RWPE2 (cell line): ENCODE measurements around the gene PBX3.

ENCODE experiments used
- ATAC-seq: fragments of 200-7000 bp; cut with Tn5 transposase; 3 replicates; pipeline ENCODE4 v1.9.1; 2021; ENCODE audit warnings: low read depth
- DNase-seq: peaks from one replicate; pipeline ENCODE4 v3.0.0-alpha.2; 2020; ENCODE audit warnings: low spot score
- H3K27ac ChIP-seq: fragments of 450-650 bp; 2 replicates; pipeline ENCODE4 v1.5.1; 2017; ENCODE audit warnings: mild to moderate bottlenecking; ENCODE audit not compliant: poor library complexity, severe bottlenecking
- H3K27me3 ChIP-seq: fragments of 250-450 bp; sonication (Bioruptor Pico); 2 replicates; pipeline ENCODE4 v1.5.1; 2021; ENCODE audit warnings: mild to moderate bottlenecking, moderate library complexity; ENCODE audit not compliant: insufficient read depth, poor library complexity, severe bottlenecking
- H3K36me3 ChIP-seq: fragments of 250-450 bp; sonication (Bioruptor Pico); 2 replicates; pipeline ENCODE4 v1.5.1; 2020; ENCODE audit warnings: low read depth, mild to moderate bottlenecking, moderate library complexity
- H3K4me1 ChIP-seq: fragments of 250-450 bp; sonication (Bioruptor Pico); 2 replicates; pipeline ENCODE4 v1.5.1; 2021; ENCODE audit warnings: mild to moderate bottlenecking, moderate library complexity; ENCODE audit not compliant: insufficient read depth, poor library complexity, severe bottlenecking
- H3K4me3 ChIP-seq: fragments of 250-450 bp; sonication (Bioruptor Pico); 2 replicates; pipeline ENCODE4 v1.5.1; 2021; ENCODE audit warnings: mild to moderate bottlenecking, moderate library complexity; ENCODE audit not compliant: severe bottlenecking
- H3K9me3 ChIP-seq: fragments of 250-450 bp; sonication (Bioruptor Pico); 2 replicates; pipeline ENCODE4 v1.5.1; 2021; ENCODE audit warnings: mild to moderate bottlenecking, moderate library complexity; ENCODE audit not compliant: severe bottlenecking
- CTCF ChIP-seq: fragments of 450-650 bp; IDR thresholded peaks from one replicate; pipeline ENCODE4 v1.5.1; 2017; ENCODE audit warnings: mild to moderate bottlenecking, moderate library complexity; ENCODE audit not compliant: poor library complexity, severe bottlenecking

The PBX3 gene

GRCh38 chr9:125989524-125990180 lies 242.5 kb downstream of the PBX3 start:
- no peaks in the 10 kb centered on the region for H3K9me3 ChIP-seq
- DNase-seq (peak; percentile 49), ATAC-seq (no peak)
- no peak overlapping the region for H3K27ac ChIP-seq
- H3K4me3 ChIP-seq = no peak overlapping the region
- no peaks in the 10 kb centered on the region for H3K4me1 ChIP-seq
- H3K27me3 ChIP-seq = no peaks in the 10 kb centered on the region
- no peaks in the 10 kb centered on the region for H3K36me3 ChIP-seq
- no peak for TF ChIP-seq CTCF

GRCh38 chr9:125990186-125990792 lies 243.1 kb downstream of the PBX3 start:
- ATAC-seq (no peak), DNase-seq (peak; percentile 46)
- no peak for TF ChIP-seq CTCF
- Histone ChIP-seq H3K4me3 (no peak overlapping the region), H3K27me3 (no peaks in the 10 kb centered on the region), H3K4me1 (no peaks in the 10 kb centered on the region), H3K36me3 (no peaks in the 10 kb centered on the region), H3K9me3 (no peaks in the 10 kb centered on the region), H3K27ac (no peak overlapping the region)

- H3K9me3 ChIP-seq = no peaks in the 10 kb centered on the region
- ATAC-seq = no peak
- peak; percentile 44 for DNase-seq
- no peaks in the 10 kb centered on the region for H3K4me1 ChIP-seq
- no peaks in the 10 kb centered on the region for H3K27me3 ChIP-seq
- no peaks in the 10 kb centered on the region for H3K36me3 ChIP-seq
- TF ChIP-seq CTCF = no peak
- H3K4me3 ChIP-seq = no peak overlapping the region
- H3K27ac ChIP-seq = no peak overlapping the region
Measured at GRCh38 chr9:125990793-125991220, 243.6 kb downstream of the PBX3 start.

GRCh38 chr9:125991886-125992529 lies 244.8 kb downstream of the PBX3 start:
- no peaks in the 10 kb centered on the region for H3K36me3 ChIP-seq
- no peak for ATAC-seq
- no peak overlapping the region for H3K27ac ChIP-seq
- no peaks in the 10 kb centered on the region for H3K27me3 ChIP-seq
- DNase-seq = peak; percentile 42
- no peak overlapping the region for H3K4me3 ChIP-seq
- no peaks in the 10 kb centered on the region for H3K4me1 ChIP-seq
- TF ChIP-seq CTCF = no peak
- H3K9me3 ChIP-seq = no peaks in the 10 kb centered on the region
